HepG2 (cell line): Measurements from ENCODE around the gene GRIK2. TPM values are rescaled to one million over a fixed set of nuclear protein-coding genes. Genes with fewer than 3 reads are reported as not detected.

ENCODE experiments used
- ATAC-seq: fragments of 200-7000 bp; cut with Tn5 transposase; 3 replicates; pipeline ENCODE4 v1.9.1; 2020; ENCODE audit warnings: mild to moderate bottlenecking, moderate library complexity
- BruUV-seq: library from RNA; stranded (reverse); fragments of 400-500 nt; replicated peaks from 2 replicates; lab custom pipeline; 2021; lab: Mats Ljungman, UMichigan
- CTCF ChIA-PET: fragments of 300-600 bp; formaldehyde crosslinking; extraction: SDS; loops from one replicate; lab custom pipeline; 2021; ENCODE audit warnings: low total read pairs, inconsistent platforms, low intra/inter-chr PET ratio; lab: Yijun Ruan, JAX
- POLR2A ChIA-PET: fragments of 350-600 bp; sonication (Branson Sonifier 250); formaldehyde crosslinking; loops from one replicate; lab custom pipeline; 2020; ENCODE audit warnings: antibody characterized with exemption, inconsistent platforms; lab: Yijun Ruan, JAX
- DNase-seq: peaks from one replicate; pipeline ENCODE4 v3.0.0-alpha.2; 2015; ENCODE audit warnings: low spot score
- FAIRE-seq: peaks from 3 replicates; lab custom pipeline; 2011; peaks lifted over from hg19 to GRCh38; lab: Jason Lieb, UNC
- H2AFZ ChIP-seq: one replicate; pipeline ENCODE4 v1.6.1; 2011; ENCODE audit warnings: low read length, inconsistent platforms
- H3K27ac ChIP-seq: fragments of 300-600 bp; 3 replicates; pipeline ENCODE4 v1.8.0; 2011; ENCODE audit warnings: mixed run types, mild to moderate bottlenecking, mixed read lengths, low read length, inconsistent platforms; ENCODE audit not compliant: insufficient read depth; ENCODE audit errors: extremely low read length
- H3K27me3 ChIP-seq, 2 experiments: fragments of 200-600 bp in 1 of 2; 2 replicates in 1 of 2; 3 replicates in 1 of 2; pipeline versions ENCODE4 v1.6.0 to v1.8.0; 2011; ENCODE audit warnings: low read length in 2 of 2, mild to moderate bottlenecking in 2 of 2, moderate library complexity in 2 of 2, inconsistent platforms in 1 of 2; ENCODE audit not compliant: insufficient read depth in 2 of 2, control insufficient read depth in 1 of 2
- H3K36me3 ChIP-seq, 2 experiments: fragments of 200-600 bp in 1 of 2; replicated peaks in 1 of 2; 2 replicates in 1 of 2; 3 replicates in 1 of 2; pipeline versions ENCODE4 v1.5.1 to v1.8.0; 2011; ENCODE audit warnings: low read length in 2 of 2, inconsistent platforms in 1 of 2; ENCODE audit not compliant: insufficient read depth in 2 of 2, control insufficient read depth in 1 of 2
- H3K4me1 ChIP-seq: 2 replicates; pipeline ENCODE4 v1.5.1; 2012; ENCODE audit warnings: low read length, inconsistent platforms; ENCODE audit not compliant: insufficient read depth
- H3K4me2 ChIP-seq: 2 replicates; pipeline ENCODE4 v1.6.0; 2011; ENCODE audit warnings: low read depth, low read length, inconsistent platforms
- H3K4me3 ChIP-seq, 3 experiments: fragments of 200-600 bp in 1 of 3; sonication (generic), shearing (Covaris generic) in 1 of 3; replicated peaks in 1 of 3; 2 replicates each; pipeline ENCODE4 v1.5.1; 2011 to 2016; ENCODE audit warnings: low read length in 3 of 3, inconsistent platforms in 2 of 3, low read depth in 2 of 3, mild to moderate bottlenecking in 2 of 3, control low read depth in 1 of 3, mixed read lengths in 1 of 3; ENCODE audit not compliant: insufficient read depth in 1 of 3
- H3K79me2 ChIP-seq: one replicate; pipeline ENCODE4 v1.6.1; 2011; ENCODE audit warnings: low read length, inconsistent platforms; ENCODE audit not compliant: insufficient read depth
- H3K9ac ChIP-seq: 2 replicates; pipeline ENCODE4 v1.6.0; 2011; ENCODE audit warnings: mild to moderate bottlenecking, low read depth, low read length, inconsistent platforms; ENCODE audit not compliant: insufficient read depth
- H3K9me3 ChIP-seq: 2 replicates; pipeline ENCODE4 v1.5.1; 2012; ENCODE audit warnings: mild to moderate bottlenecking, low read length
- H4K20me1 ChIP-seq: 2 replicates; pipeline ENCODE4 v1.6.0; 2011; ENCODE audit warnings: inconsistent platforms, mild to moderate bottlenecking, low read length, moderate library complexity; ENCODE audit not compliant: insufficient read depth
- CBFB ChIP-seq: sonication (generic); formaldehyde crosslinking; IDR thresholded peaks from 2 replicates; pipeline ENCODE4 v1.4.0; 2020; ENCODE audit warnings: missing genetic modification reagents
- HOXA3 ChIP-seq: sonication (generic); formaldehyde crosslinking; IDR thresholded peaks from 2 replicates; pipeline ENCODE4 v1.5.0; 2020; ENCODE audit warnings: missing genetic modification reagents
- HOXA5 ChIP-seq: sonication (generic); formaldehyde crosslinking; IDR thresholded peaks from 2 replicates; pipeline ENCODE4 v1.4.0; 2020; ENCODE audit warnings: missing genetic modification reagents
- IKZF4 ChIP-seq: sonication (generic); formaldehyde crosslinking; IDR thresholded peaks from 2 replicates; pipeline ENCODE4 v1.5.1; 2020; ENCODE audit warnings: borderline replicate concordance, mild to moderate bottlenecking, low read depth, missing genetic modification reagents; ENCODE audit errors: not compliant biosample characterization
- JARID2 ChIP-seq: sonication (generic); formaldehyde crosslinking; IDR thresholded peaks from 2 replicates; pipeline ENCODE4 v1.8.1; 2023; ENCODE audit warnings: missing genetic modification reagents, inconsistent platforms; ENCODE audit not compliant: insufficient replicate concordance
- PAWR ChIP-seq: sonication (generic); formaldehyde crosslinking; IDR thresholded peaks from 2 replicates; pipeline ENCODE4 v1.4.0; 2020; ENCODE audit warnings: missing genetic modification reagents, mild to moderate bottlenecking, borderline replicate concordance
- SMC3 ChIP-seq: IDR thresholded peaks from 2 replicates; pipeline ENCODE4 v1.6.1; 2011; ENCODE audit warnings: low read length, improper control_type of control experiment
- TAF1 ChIP-seq: sonication (generic); formaldehyde crosslinking; IDR thresholded peaks from 2 replicates; pipeline ENCODE4 v1.4.0; 2020; ENCODE audit warnings: missing genetic modification reagents
- ZNF138 ChIP-seq: sonication (generic); formaldehyde crosslinking; IDR thresholded peaks from 2 replicates; pipeline ENCODE4 v1.5.0; 2020; ENCODE audit warnings: mild to moderate bottlenecking, low read depth, missing genetic modification reagents
- ZNF253 ChIP-seq: sonication (generic); formaldehyde crosslinking; IDR thresholded peaks from 2 replicates; pipeline ENCODE4 v1.8.0; 2022; ENCODE audit warnings: mild to moderate bottlenecking, missing genetic modification reagents, borderline replicate concordance
- ZNF263 ChIP-seq: sonication (generic); formaldehyde crosslinking; IDR thresholded peaks from 2 replicates; pipeline ENCODE4 v1.4.0; 2020; ENCODE audit warnings: missing genetic modification reagents
- ZNF34 ChIP-seq: sonication (generic); formaldehyde crosslinking; IDR thresholded peaks from 2 replicates; pipeline ENCODE4 v1.4.0; 2020; ENCODE audit warnings: mild to moderate bottlenecking, missing genetic modification reagents, borderline replicate concordance
- ZNF44 ChIP-seq: sonication (generic); formaldehyde crosslinking; IDR thresholded peaks from 2 replicates; pipeline ENCODE4 v1.5.1; 2020; ENCODE audit warnings: mild to moderate bottlenecking, missing genetic modification reagents
- ZNF530 ChIP-seq: sonication (generic); formaldehyde crosslinking; IDR thresholded peaks from 2 replicates; pipeline ENCODE4 v1.5.0; 2020; ENCODE audit warnings: low read depth, mild to moderate bottlenecking, missing genetic modification reagents
- ZNF550 ChIP-seq: sonication (generic); formaldehyde crosslinking; IDR thresholded peaks from 2 replicates; pipeline ENCODE4 v1.4.0; 2020; ENCODE audit warnings: mild to moderate bottlenecking, missing genetic modification reagents, borderline replicate concordance
- ZNF749 ChIP-seq: sonication (generic); formaldehyde crosslinking; IDR thresholded peaks from 2 replicates; pipeline ENCODE4 v1.8.0; 2022; ENCODE audit warnings: mild to moderate bottlenecking, missing genetic modification reagents, moderate library complexity, borderline replicate concordance
- ZNF772 ChIP-seq: sonication (generic); formaldehyde crosslinking; IDR thresholded peaks from 2 replicates; pipeline ENCODE4 v1.5.0; 2020; ENCODE audit warnings: mild to moderate bottlenecking, missing genetic modification reagents
- WGBS: methylation state at CpG from one replicate; pipeline ENCODE4 v1.1.6; 2017; ENCODE audit warnings: low lambda C conversion rate; 5-methylcytosine and 5-hydroxymethylcytosine counted together
- in situ Hi-C: cut with HindIII; loops from 2 replicates; pipeline ENCODE4 v1.10.0; 2017; ENCODE audit warnings: low pct_unique_long_range_greater_than_20kb; ENCODE audit not compliant: extremely low pct_ligation_motif_present
- intact Hi-C: fragments of 100-400 bp; cut with micrococcal nuclease; formaldehyde crosslinking; loops from one replicate; pipeline ENCODE4 v1.10.0; 2022; ENCODE audit not compliant: unreplicated experiment
- polyA plus RNA-seq, 8 experiments: library from polyadenylated mRNA; depleted of rRNA in 3 of 8; stranded (reverse) in 7 of 8; unstranded in 1 of 8; fragments of >200 nt; fragmentation: Illumina TruSeq in 4 of 8; extraction: Trizol in 4 of 8; gene quantifications; 2 replicates each; pipeline versions ENCODE4 v1.2.1 to v1.2.3, GENCODE V29; 2011 to 2016; ENCODE audit warnings: low read depth in 4 of 8, missing spikeins in 1 of 8, mixed read lengths in 1 of 8; ENCODE audit not compliant: insufficient read depth in 1 of 8
- total RNA-seq, 5 experiments: library from RNA; depleted of rRNA; stranded (reverse); fragments of >200 nt; fragmentation: Illumina TruSeq; extraction: Trizol; gene quantifications; 2 replicates each; pipeline ENCODE4 v1.2.3, GENCODE V29; 2016; ENCODE audit warnings: low read depth in 1 of 5
- TF ChIP-seq, protein P1 (sequence below): sonication (generic); formaldehyde crosslinking; IDR thresholded peaks from 2 replicates; pipeline ENCODE4 v1.8.1; 2022; ENCODE audit warnings: mild to moderate bottlenecking, missing genetic modification reagents
- TF ChIP-seq, protein P2 (sequence below): sonication (generic); formaldehyde crosslinking; IDR thresholded peaks from 2 replicates; pipeline ENCODE4 v1.4.0; 2020; ENCODE audit warnings: mild to moderate bottlenecking, missing genetic modification reagents

Gene GRIK2
- total and polyA plus RNA-seq, 2 of the 13 experiments (the other 11 are each of a cell fraction or from before 2014, with no cell fraction given): not detected

DNA sequence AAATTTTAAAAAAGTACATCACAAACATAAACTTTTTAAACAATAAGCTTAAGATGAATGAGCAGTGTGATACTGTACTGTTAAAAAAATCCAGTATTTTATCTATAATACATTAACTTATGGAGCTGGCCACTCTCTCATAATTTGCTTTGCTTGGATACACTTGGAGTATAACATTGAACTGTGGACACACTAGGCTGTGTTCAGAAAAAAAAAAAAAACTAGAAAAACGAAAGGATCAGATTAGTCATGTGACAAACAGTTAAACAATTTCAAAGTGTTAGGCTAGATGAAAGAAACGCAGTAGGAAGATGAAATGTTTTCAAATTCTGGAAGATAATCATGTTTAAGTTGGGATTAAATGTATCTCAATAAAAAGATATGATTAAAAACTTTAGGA lies 220.0 kb downstream of the GRIK2 start:
- H4K20me1 ChIP-seq: no peaks in the 10 kb centered on the region
- intact Hi-C loops: no loop called here
- no peak for TF ChIP-seq TAF1
- TF ChIP-seq IKZF4 (CRISPR knock-in tag): no peak
- no peak for TF ChIP-seq HOXA3 (CRISPR knock-in tag)
- no peak for TF ChIP-seq ZNF550 (CRISPR knock-in tag)
- TF ChIP-seq CBFB: no peak
- TF ChIP-seq ZNF138 (CRISPR knock-in tag): no peak
- no peak for TF ChIP-seq ZNF253 (CRISPR knock-in tag)
- no peak for TF ChIP-seq SMC3
- TF ChIP-seq HOXA5 (CRISPR knock-in tag): no peak
- TF ChIP-seq, protein P1, sequence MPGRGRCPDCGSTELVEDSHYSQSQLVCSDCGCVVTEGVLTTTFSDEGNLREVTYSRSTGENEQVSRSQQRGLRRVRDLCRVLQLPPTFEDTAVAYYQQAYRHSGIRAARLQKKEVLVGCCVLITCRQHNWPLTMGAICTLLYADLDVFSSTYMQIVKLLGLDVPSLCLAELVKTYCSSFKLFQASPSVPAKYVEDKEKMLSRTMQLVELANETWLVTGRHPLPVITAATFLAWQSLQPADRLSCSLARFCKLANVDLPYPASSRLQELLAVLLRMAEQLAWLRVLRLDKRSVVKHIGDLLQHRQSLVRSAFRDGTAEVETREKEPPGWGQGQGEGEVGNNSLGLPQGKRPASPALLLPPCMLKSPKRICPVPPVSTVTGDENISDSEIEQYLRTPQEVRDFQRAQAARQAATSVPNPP (CRISPR knock-in tag): no peak
- TF ChIP-seq ZNF749 (CRISPR knock-in tag): no peak
- no peak for TF ChIP-seq ZNF772 (CRISPR knock-in tag)
- TF ChIP-seq PAWR (CRISPR knock-in tag): no peak
- TF ChIP-seq, protein P2, sequence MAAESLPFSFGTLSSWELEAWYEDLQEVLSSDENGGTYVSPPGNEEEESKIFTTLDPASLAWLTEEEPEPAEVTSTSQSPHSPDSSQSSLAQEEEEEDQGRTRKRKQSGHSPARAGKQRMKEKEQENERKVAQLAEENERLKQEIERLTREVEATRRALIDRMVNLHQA (CRISPR knock-in tag): no peak
- TF ChIP-seq JARID2 (CRISPR knock-in tag): no peak
- no peak for TF ChIP-seq ZNF34 (CRISPR knock-in tag)
- no peak for TF ChIP-seq ZNF530 (CRISPR knock-in tag)
- TF ChIP-seq ZNF263 (CRISPR knock-in tag): no peak
- no peak for TF ChIP-seq ZNF44 (CRISPR knock-in tag)
- TF ChIP-seq, all 625 proteins: peak for 0
- ChIA-PET POLR2A (no interaction called here), CTCF (no interaction called here)
- Histone ChIP-seq H3K4me1 (peaks cover 11% of the 10 kb centered on the region), H3K4me2 (no peak overlapping the region), H2AFZ (no peak overlapping the region), H3K27me3 (no peaks in the 10 kb centered on the region; a peak in 1 of 5 replicates), H3K27ac (no peak overlapping the region), H3K36me3 (no peaks in the 10 kb centered on the region), H3K4me3 (no peak overlapping the region), H3K9me3 (no peaks in the 10 kb centered on the region), H3K9ac (no peak overlapping the region), H3K79me2 (no peaks in the 10 kb centered on the region)
- no TSS peak for BruUV-seq
- ATAC-seq: no peak
- FAIRE-seq: no peak
- DNase-seq: no peak
- in situ Hi-C loops: no loop called here
- WGBS: 2% methylated on average over 2 of the region's 2 CpGs
